T47D (cell line): Measurements from ENCODE around the gene SBSN.

ENCODE experiments used
- DNase-seq, 2 experiments: peaks; one replicate each; pipeline versions ENCODE4 v3.0.0 to v3.0.0-alpha.2; 2011 to 2012; ENCODE audit warnings: low read depth in 1 of 2, low spot score in 1 of 2
- JUND ChIP-seq: IDR thresholded peaks from 2 replicates; pipeline ENCODE4 v1.6.1; 2012; ENCODE audit warnings: low read depth
- in situ Hi-C: cut with HindIII; loops from 2 replicates; pipeline ENCODE4 v1.10.0; 2016; ENCODE audit warnings: low sequenced_read_pairs, low pct_unique_long_range_greater_than_20kb

SBSN gene

DNA sequence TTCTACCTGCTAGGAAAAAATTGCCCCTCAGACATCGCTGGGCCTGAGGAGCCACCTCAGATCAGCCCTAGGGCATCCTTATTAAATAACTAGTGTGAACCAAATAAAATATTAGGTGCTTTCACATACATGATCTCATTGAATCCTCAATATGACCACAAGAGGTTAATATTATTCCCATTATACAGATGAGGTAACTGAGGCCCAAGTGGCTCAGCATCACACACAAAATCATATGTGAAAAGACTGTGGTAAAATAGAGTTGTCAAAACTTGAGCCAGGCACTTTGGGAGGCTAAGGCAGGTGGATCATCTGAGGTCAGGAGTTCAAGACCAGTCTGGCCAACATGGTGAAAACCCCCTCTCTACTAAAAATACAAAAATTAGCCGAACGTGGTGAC lies 11.8 kb downstream of the SBSN start:
- TF ChIP-seq JUND = no peak
- in situ Hi-C loops = no loop called here
- no peak for DNase-seq

DNA sequence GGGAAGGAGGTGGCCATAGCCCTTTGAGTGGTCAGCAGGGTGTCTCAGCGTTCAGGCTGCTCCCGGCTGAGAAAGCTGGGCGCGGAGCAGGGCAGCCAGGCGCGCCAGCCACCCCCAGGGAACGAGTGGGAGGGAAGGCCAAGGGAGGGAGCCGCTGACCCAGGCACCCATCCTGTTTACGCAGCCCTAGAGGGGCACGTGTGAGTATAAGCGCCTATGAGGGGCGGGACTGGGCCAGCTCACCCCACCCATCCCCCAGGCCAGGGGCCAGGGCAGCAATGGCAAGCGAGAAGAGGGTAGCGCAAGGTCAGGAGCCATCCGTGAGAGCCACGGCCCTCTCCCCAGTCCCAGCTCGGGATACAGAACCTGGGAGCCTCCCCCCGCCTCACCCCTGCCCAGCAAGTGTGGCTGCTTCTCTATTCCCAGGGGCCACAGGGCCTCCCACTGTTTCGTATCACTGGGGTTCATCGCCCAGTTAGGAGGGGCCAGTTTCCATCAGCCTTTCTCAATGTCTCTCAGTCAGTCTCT lies 13.8 kb downstream of the SBSN start:
- no peak for TF ChIP-seq JUND
- DNase-seq = no peak
- in situ Hi-C loops = no loop called here

DNA sequence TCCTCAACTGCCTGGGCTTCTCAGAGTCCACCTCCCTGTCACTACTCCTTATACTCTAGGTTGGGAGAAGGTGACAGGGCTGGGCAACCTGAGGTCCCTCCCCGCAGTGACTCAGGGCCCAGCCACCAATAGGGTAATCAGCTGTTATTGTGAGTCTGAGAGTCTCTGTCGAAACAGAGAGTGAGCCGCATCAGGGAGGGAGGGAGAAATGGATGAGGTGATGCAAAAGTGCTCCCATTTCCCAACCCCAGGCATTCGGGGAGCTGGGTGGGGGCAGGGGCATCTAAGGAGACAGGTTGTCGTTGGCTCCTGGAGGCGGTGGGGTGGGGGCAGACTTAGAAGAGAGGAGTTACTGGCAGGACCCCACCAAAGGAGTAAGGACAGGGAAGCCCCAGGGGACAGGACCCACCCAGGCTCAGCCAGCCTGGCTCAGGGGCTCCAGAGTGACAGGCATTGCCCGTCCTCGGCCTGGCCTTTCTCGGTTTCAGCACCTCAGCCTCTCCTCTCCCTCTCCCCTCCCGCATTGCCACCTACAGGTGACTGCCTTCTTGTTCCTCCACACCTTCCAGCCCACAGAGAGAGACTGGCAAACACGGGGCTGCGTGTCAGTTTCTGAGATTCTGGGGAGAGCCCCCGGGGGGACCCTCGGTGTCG lies 14.4 kb downstream of the SBSN start, which contains the start of gene DMKN:
Gene DMKN, minus strand, starts transcription at position 22 of the 654 bp plus-strand sequence. CDS start 174 bp downstream, outside the sequence.
- TF ChIP-seq JUND = no peak
- peak; percentile 61 to 71 for DNase-seq
- in situ Hi-C loops = no loop called here

DNA sequence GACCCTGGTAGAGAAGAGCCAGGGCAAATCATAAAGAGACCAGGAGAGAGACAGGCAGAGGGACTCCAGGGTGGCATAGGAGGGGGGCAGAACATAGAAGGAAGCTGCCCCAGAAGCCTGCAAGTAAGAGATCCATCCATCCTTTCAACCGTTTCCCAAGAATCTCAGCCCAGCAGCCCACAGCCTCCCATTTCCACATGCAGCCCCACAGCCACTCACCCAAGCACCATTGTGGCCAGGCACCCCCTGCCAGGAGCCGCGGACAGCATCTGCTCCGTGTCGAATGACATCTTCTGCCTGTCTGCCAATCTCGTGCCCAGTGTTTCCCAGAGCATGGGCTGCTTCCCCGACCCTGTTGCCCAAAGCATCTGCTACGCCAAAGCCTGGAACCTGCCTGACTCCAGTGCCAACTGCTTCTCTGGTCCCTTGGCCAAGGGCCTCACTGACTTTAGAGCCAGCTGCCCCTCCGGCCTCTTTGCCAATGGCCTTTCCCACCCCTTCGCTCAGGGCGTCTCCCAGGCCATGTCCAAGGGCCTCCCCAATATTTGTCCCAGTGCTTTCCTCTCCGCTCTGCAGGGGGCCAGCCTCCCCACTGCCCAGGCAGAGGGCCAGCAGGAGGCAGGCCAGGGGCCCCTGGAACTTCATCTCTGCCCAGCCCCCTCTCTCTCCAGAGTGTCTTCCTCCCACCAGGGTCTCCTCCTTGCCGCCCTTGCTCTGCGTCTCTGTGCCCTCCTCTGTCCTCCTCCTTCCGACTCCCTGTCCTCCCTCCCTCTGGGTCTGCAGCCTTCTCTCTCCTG lies 15.1 kb downstream of the SBSN start:
- TF ChIP-seq JUND = no peak
- in situ Hi-C loops = no loop called here

DNA sequence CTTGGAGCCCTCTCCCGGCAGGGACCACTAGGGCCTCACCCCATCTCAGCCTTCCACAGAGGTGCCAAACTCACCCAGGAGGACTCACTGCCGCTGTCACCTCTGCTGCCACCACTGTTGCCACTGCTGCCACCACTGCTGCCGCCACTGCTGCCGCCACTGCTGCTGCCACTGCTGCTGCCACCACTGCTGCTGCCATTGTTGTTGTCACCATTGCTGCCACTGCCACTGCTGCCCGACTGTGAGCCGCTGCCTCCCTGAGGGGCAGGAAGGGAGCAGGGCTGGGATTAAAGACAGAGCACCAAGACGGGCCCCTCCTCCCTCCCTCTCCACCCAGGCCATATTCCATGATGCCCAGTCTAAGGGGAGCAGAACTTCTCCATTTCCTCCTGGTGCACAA lies 16.8 kb downstream of the SBSN start:
- in situ Hi-C loops = no loop called here
- no peak for DNase-seq
- TF ChIP-seq JUND = no peak

More for the DNA sequence above, 15.1 kb downstream of the SBSN start:
- DNase-seq = no peak

DNA sequence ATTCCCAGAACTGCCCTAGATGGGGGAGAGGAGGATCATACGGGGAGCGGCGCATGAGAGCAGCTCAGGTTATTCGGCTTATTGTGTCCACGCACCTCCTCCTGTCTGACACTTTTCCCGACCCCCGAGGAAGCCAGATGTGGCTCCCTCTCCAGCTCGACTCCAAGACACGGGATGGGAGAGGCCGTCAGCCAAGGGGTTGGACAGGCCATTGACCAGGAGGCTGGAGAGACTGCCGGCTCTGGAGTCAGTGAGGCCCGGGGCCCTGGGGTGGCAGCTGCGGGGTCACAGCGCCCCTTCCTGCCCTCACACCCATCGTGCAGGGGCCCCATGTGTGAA lies 17.5 kb downstream of the SBSN start:
- in situ Hi-C loops = no loop called here
- no peak for TF ChIP-seq JUND
- DNase-seq = no peak

DNA sequence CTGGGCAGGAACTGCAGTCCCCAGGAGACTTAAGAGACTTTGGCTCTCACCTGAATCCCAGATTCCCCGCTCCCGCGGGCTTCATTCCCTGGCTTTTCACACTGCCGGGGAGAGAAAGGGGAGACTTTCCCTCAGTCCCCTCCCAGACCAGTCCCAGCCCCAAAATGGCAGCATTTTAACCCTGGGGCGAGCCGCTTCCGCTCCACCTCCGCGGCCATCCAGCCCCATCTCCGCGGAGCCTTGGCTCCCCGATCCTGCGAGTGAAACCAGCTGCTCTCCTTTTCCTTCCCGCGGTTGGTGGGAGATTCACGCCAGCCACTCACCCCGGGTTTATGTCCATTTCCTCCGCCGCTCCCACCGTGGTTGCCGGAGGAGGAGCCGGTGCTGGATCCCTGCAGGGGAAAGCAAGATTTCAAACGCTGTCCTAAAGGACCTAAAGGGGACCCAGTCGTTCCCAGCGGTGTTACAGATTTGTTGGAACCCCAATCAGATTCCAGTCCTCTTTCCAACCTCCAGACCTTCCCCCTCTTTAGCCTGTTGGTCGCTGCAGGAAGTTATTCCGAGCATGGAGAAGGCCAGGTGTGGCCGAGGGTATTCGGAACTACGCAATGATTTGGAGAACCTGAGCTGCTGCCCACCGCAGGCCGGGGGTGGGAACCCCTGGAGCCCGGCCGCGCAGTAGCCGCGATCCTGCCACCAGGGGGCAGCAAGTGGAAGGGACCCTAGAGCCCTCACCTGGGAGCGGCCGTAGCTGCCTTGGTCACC lies 18.1 kb downstream of the SBSN start:
- DNase-seq = peak; percentile 83 to 86
- TF ChIP-seq JUND = no peak
- in situ Hi-C loops = no loop called here

DNA sequence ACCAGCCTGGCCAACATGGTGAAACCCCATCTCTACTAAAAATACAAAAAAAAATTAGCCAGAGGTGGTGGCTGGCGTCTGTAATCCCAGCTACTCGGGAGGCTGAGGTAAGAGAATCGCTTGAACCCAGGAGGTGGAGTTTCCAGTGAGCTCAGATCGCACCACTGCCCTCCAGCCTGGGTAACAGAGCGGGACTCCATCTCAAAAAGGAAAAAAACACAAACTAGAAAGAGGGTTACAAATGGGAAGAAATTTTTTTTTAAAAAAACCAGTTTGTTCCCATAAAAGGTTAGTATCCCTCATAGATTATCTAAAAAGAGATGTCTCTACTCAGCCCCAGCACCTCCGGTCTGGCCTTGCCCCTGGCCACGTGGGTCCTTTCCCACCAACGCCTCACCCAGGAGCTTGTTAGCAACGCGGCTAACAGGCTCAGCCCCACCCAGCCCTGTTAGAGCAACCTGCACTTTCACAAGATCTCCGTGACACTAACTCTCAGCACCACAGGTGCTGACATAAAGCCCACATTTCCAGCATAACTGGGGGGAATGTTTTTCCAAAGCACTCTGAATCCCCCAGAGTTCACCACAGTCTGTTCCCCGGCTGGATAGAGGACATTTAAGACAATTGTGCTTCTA lies 19.0 kb downstream of the SBSN start:
- peak; percentile 40 to 69 for DNase-seq
- no peak for TF ChIP-seq JUND
- in situ Hi-C loops = no loop called here

DNA sequence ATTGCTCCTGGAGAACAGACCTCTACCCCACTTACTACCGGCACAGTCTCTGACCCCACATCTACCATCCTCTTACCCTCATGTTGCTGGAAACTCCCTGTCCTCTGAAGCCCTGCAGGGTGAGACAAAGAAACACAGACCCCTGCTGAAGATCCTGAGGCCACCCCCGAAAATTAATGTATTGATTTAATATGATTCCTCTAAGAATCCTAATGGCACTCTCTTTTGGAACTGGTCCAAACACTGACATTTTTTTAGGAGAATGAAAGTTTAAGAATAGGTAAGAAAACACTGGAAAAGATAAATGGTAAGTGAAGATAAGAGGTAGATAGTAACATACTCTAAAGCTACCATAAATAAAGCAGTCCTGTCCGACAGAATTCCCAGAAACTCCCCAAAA lies 20.0 kb downstream of the SBSN start:
- no peak for DNase-seq
- TF ChIP-seq JUND = no peak
- in situ Hi-C loops = no loop called here

DNA sequence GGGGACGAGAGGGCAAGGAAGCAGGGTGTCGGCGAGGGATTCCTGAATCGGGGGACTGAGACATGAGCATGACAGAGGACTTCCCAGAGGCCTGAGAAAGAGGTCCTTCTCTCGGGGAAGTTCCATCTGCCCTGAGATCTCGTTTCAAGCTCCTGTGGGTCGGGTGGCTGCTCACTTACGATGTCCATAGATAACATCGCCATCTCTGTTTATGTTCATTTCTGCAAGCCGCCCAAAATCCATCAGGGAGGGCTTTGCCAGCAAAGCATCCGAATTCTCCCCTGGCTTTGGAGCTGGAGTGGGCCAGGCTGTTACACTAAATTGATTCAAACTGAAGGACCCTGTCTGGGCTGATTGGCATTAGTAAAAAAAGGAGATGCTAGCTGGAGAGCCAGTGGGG lies 20.6 kb downstream of the SBSN start:
- TF ChIP-seq JUND = no peak
- in situ Hi-C loops = no loop called here
- DNase-seq = no peak

DNA sequence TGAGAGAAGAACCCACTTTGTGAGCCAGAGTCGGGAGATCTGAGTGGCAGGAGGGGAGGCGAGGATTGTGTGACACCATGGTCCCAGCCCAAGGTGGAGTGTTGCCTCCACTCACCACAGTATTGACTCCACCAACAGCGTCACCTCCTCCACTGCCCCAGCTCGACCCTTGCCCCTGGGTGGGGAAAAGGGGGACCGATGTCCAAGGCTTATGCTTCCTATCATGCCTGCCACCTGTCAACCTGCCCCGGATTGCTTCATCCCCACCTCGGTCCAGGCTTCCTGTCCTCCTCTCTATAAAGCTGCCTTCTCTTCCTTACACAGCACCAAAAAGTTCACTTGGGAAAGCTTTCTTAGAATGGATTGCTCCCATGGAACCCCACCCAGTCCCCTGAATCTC lies 22.1 kb downstream of the SBSN start:
- no peak for DNase-seq
- TF ChIP-seq JUND = no peak
- in situ Hi-C loops = no loop called here

DNA sequence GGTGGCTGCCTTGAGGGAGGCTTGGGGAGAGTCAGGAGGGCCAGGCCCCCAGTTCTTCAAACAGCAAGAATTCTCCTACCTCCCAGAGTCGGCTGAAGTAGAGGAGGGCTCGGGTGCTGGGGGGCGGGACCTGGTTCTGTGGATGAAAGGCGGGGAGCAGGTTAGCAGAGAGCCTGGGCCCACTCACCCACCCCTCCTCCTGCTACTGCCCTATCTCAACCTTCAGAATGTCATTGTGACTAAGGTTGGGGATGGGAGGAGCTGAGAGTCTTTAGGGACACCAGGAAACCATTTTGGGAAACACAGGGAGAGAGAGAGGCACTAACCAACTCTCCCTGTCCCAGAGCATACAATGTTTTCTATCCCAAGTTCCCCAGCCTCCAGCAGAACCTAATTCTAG lies 25.4 kb downstream of the SBSN start:
- in situ Hi-C loops = no loop called here
- no peak for DNase-seq
- TF ChIP-seq JUND = no peak

DNA sequence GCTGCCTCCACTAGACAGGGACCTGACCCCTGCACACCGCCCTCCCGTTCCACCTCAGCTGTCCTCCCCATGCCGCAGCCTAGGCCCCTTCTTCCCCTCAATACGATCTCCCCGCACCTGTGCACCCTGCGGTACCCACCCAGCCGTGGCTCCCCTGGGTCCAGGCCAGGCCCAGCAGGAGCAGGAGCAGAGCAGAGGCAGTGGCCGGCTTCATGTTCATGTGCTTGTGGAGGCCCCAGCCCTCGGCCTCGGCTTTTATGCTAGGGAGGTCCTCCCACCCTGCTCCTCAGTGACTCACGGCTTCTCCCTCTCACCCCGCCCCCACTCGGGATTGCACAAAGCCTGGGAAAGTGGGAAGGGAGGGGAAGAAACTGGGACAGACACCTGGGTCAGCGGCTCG lies 26.4 kb downstream of the SBSN start:
- no peak for DNase-seq
- in situ Hi-C loops = no loop called here
- TF ChIP-seq JUND = no peak
